ENCODE data around the gene PPA2.

- TF ChIP-seq, protein P1, sequence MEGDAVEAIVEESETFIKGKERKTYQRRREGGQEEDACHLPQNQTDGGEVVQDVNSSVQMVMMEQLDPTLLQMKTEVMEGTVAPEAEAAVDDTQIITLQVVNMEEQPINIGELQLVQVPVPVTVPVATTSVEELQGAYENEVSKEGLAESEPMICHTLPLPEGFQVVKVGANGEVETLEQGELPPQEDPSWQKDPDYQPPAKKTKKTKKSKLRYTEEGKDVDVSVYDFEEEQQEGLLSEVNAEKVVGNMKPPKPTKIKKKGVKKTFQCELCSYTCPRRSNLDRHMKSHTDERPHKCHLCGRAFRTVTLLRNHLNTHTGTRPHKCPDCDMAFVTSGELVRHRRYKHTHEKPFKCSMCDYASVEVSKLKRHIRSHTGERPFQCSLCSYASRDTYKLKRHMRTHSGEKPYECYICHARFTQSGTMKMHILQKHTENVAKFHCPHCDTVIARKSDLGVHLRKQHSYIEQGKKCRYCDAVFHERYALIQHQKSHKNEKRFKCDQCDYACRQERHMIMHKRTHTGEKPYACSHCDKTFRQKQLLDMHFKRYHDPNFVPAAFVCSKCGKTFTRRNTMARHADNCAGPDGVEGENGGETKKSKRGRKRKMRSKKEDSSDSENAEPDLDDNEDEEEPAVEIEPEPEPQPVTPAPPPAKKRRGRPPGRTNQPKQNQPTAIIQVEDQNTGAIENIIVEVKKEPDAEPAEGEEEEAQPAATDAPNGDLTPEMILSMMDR (conservative IDR thresholded peaks at IDR 0.05 in 1 of 2, IDR thresholded peaks at IDR 0.05 in 1 of 2; ENCODE audit: low read depth in 1 of 2, low read length in 2 of 2): peak; percentile 73 to 82
- no peak for TF ChIP-seq EZH2 (IDR thresholded peaks at IDR 0.05; ENCODE audit: low read length, missing control alignments)
These were observed 247 bp upstream of the PPA2 start for GRCh38 chr4:105474099-105474518.

Measured in fibroblast of lung (primary cell).